AG09309 (cell line): ENCODE results near the gene UBR3.

Experiments
- DNase-seq: peaks from one replicate; pipeline ENCODE4 v3.0.0-alpha.2; 2010; ENCODE audit warnings: low read depth
- H3K4me3 ChIP-seq: 2 replicates; pipeline ENCODE4 v1.5.1; 2011; ENCODE audit warnings: mild to moderate bottlenecking, low read depth, low read length, moderate library complexity; ENCODE audit not compliant: control insufficient read depth
- CTCF ChIP-seq: IDR thresholded peaks from 2 replicates; pipeline ENCODE4 v1.5.1; 2011; ENCODE audit warnings: mild to moderate bottlenecking, low read depth, low read length, inconsistent platforms; ENCODE audit not compliant: insufficient read depth, control insufficient read depth; ENCODE audit errors: missing control alignments

The UBR3 gene

GRCh38 chr2:170090229-170090628 lies 263.0 kb downstream of the UBR3 start:
- DNase-seq = no peak
- no peak for TF ChIP-seq CTCF

GRCh38 chr2:170091436-170091835 lies 264.2 kb downstream of the UBR3 start:
- no peak for DNase-seq
- H3K4me3 ChIP-seq = no peak overlapping the region
- no peak for TF ChIP-seq CTCF

More at GRCh38 chr2:170090229-170090628, 263.0 kb downstream of the UBR3 start:
- no peak overlapping the region for H3K4me3 ChIP-seq

GRCh38 chr2:170092436-170093060 lies 265.3 kb downstream of the UBR3 start:
- no peak for TF ChIP-seq CTCF
- no peak overlapping the region for H3K4me3 ChIP-seq
- no peak for DNase-seq

GRCh38 chr2:170095380-170095779 lies 268.1 kb downstream of the UBR3 start:
- H3K4me3 ChIP-seq = no peak overlapping the region
- no peak for TF ChIP-seq CTCF
- DNase-seq = no peak

- no peak for TF ChIP-seq CTCF
- DNase-seq = no peak
- H3K4me3 ChIP-seq = no peak overlapping the region
Observed at GRCh38 chr2:170098626-170099312, 271.5 kb downstream of the UBR3 start.

GRCh38 chr2:170101789-170102188 lies 274.5 kb downstream of the UBR3 start:
- H3K4me3 ChIP-seq = no peak overlapping the region
- DNase-seq = no peak
- TF ChIP-seq CTCF = no peak
